K562 (cell line): ENCODE results near the gene KAZN. TPM values are rescaled to one million over a fixed set of nuclear protein-coding genes. Genes with fewer than 3 reads are reported as not detected.

Source experiments
- ATAC-seq: fragments of 200-7000 bp; cut with Tn5 transposase; 3 replicates; pipeline ENCODE4 v1.9.1; 2020; ENCODE audit warnings: moderate library complexity
- BruUV-seq: library from RNA; stranded (reverse); fragments of 400-500 nt; replicated peaks from 2 replicates; lab custom pipeline; 2021; lab: Mats Ljungman, UMichigan
- CTCF ChIA-PET: fragments of 300-600 bp; formaldehyde crosslinking; extraction: SDS; loops from one replicate; lab custom pipeline; 2021; ENCODE audit warnings: low intra/inter-chr PET ratio; lab: Yijun Ruan, JAX
- POLR2A ChIA-PET: fragments of 300-600, 350-650 bp; sonication (Branson Sonifier 250); formaldehyde crosslinking; extraction: SDS; loops from one replicate; lab custom pipeline; 2021; ENCODE audit warnings: antibody characterized with exemption, inconsistent platforms; lab: Yijun Ruan, JAX
- DNase-seq, 4 experiments: peaks; one replicate each; pipeline versions ENCODE4 v3.0.0 to v3.0.0-alpha.2; 2011 to 2018; ENCODE audit warnings: low spot score in 3 of 4, mixed read lengths in 3 of 4; ENCODE audit errors: extremely low read depth in 1 of 4
- FAIRE-seq: peaks from 2 replicates; lab custom pipeline; 2011; peaks lifted over from hg19 to GRCh38; lab: Jason Lieb, UNC
- H2AFZ ChIP-seq: 2 replicates; pipeline ENCODE4 v1.6.0; 2011; ENCODE audit warnings: low read depth, low read length, control low read depth, inconsistent platforms
- H3K27ac ChIP-seq: fragments of 200-600 bp; 3 replicates; pipeline ENCODE4 v1.8.0; 2011; ENCODE audit warnings: low read depth, mild to moderate bottlenecking, control low read depth, inconsistent platforms, low read length, moderate library complexity, mixed read lengths; ENCODE audit errors: extremely low read depth
- H3K27me3 ChIP-seq, 2 experiments: fragments of 300-600 bp in 1 of 2; 2 replicates in 1 of 2; 3 replicates in 1 of 2; pipeline versions ENCODE4 v1.6.0 to v1.8.0; 2011; ENCODE audit warnings: inconsistent platforms in 2 of 2, low read length in 2 of 2, mild to moderate bottlenecking in 1 of 2, mixed read lengths in 1 of 2, moderate library complexity in 1 of 2; ENCODE audit not compliant: control insufficient read depth in 2 of 2, insufficient read depth in 2 of 2
- H3K36me3 ChIP-seq: fragments of 300-600 bp; 3 replicates; pipeline ENCODE4 v1.8.0; 2011; ENCODE audit warnings: mild to moderate bottlenecking, low read length, inconsistent platforms; ENCODE audit not compliant: control insufficient read depth, insufficient read depth
- H3K4me1 ChIP-seq, 2 experiments: fragments of 200-600 bp in 1 of 2; replicated peaks in 1 of 2; 2 replicates in 1 of 2; 3 replicates in 1 of 2; pipeline versions ENCODE4 v1.5.1 to v1.8.0; 2011; ENCODE audit warnings: inconsistent platforms in 2 of 2, low read length in 2 of 2, mild to moderate bottlenecking in 1 of 2, mixed read lengths in 1 of 2, moderate library complexity in 1 of 2; ENCODE audit not compliant: control insufficient read depth in 2 of 2, insufficient read depth in 2 of 2
- H3K4me2 ChIP-seq: 2 replicates; pipeline ENCODE4 v1.6.1; 2011; ENCODE audit warnings: low read length, control low read depth, inconsistent platforms, mixed read lengths; ENCODE audit not compliant: insufficient read depth
- H3K4me3 ChIP-seq: fragments of 200-600 bp; sonication (generic), shearing (Covaris generic); 2 replicates; pipeline ENCODE4 v1.5.1; 2016; ENCODE audit warnings: control low read depth, inconsistent platforms
- H3K79me2 ChIP-seq: fragments of 200-600 bp; 3 replicates; pipeline ENCODE4 v1.8.0; 2011; ENCODE audit warnings: low read length, inconsistent platforms; ENCODE audit not compliant: control insufficient read depth, insufficient read depth
- H3K9ac ChIP-seq, 2 experiments: 2 replicates each; pipeline versions ENCODE4 v1.6.0 to v1.6.1; 2011; ENCODE audit warnings: low read depth in 2 of 2, low read length in 2 of 2, control low read depth in 1 of 2, inconsistent platforms in 1 of 2, mild to moderate bottlenecking in 1 of 2, mixed read lengths in 1 of 2; ENCODE audit not compliant: insufficient read depth in 1 of 2
- H3K9me1 ChIP-seq: one replicate; pipeline ENCODE4 v1.6.0; 2011; ENCODE audit warnings: inconsistent platforms, mild to moderate bottlenecking, low read length, moderate library complexity; ENCODE audit not compliant: control insufficient read depth, insufficient read depth
- H3K9me3 ChIP-seq: replicated peaks from 2 replicates; pipeline ENCODE4 v1.5.1; 2011; ENCODE audit warnings: low read depth, low read length, inconsistent platforms; ENCODE audit not compliant: control insufficient read depth, insufficient read depth
- H4K20me1 ChIP-seq: replicated peaks from 2 replicates; pipeline ENCODE4 v1.6.1; 2011; ENCODE audit warnings: low read length, inconsistent platforms, mixed read lengths; ENCODE audit not compliant: control insufficient read depth, insufficient read depth
- CEBPB ChIP-seq: fragments of 450-650 bp; IDR thresholded peaks from 2 replicates; pipeline ENCODE4 v1.6.1; 2016; ENCODE audit warnings: missing genetic modification characterization, missing compliant biosample characterization
- CREBBP ChIP-seq: IDR thresholded peaks from one replicate; pipeline ENCODE4 v1.6.1; 2012; ENCODE audit warnings: low read depth, mild to moderate bottlenecking, control low read depth, inconsistent platforms, low read length
- HEY1 ChIP-seq: fragments of 250-450 bp; sonication (Bioruptor Pico); IDR thresholded peaks from 2 replicates; pipeline ENCODE4 v1.5.0; 2020; ENCODE audit warnings: mild to moderate bottlenecking, moderate library complexity, borderline replicate concordance
- TGIF2 ChIP-seq: sonication (generic); formaldehyde crosslinking; IDR thresholded peaks from 2 replicates; pipeline ENCODE4 v1.8.1; 2022; ENCODE audit warnings: mild to moderate bottlenecking, missing genetic modification reagents, moderate library complexity
- ZNF174 ChIP-seq: fragments of 250-450 bp; sonication (Bioruptor Pico); IDR thresholded peaks from 2 replicates; pipeline ENCODE4 v1.4.0; 2020; ENCODE audit warnings: mild to moderate bottlenecking
- ZSCAN32 ChIP-seq: fragments of 450-650 bp; formaldehyde crosslinking; IDR thresholded peaks from 2 replicates; pipeline ENCODE4 v1.4.0; 2020; ENCODE audit warnings: mild to moderate bottlenecking, moderate library complexity
- WGBS: fragments of 100-300 bp; shearing (Covaris generic); methylation state at CpG from one replicate; pipeline ENCODE4 v1.1.6; 2016; ENCODE audit warnings: low coverage, mixed read lengths; ENCODE audit not compliant: insufficient coverage; ENCODE audit errors: missing lambda C conversion rate; 5-methylcytosine and 5-hydroxymethylcytosine counted together
- in situ Hi-C: fragments of 300-500 bp; cut with MboI; formaldehyde crosslinking; loops from 4 replicates; pipeline ENCODE4 v1.15.0; 2018; ENCODE audit warnings: inconsistent platforms, mixed read lengths
- intact Hi-C: fragments of 100-400 bp; cut with micrococcal nuclease; formaldehyde crosslinking; loops from 2 replicates; pipeline ENCODE4 v1.14.2; 2022
- polyA plus RNA-seq, 8 experiments: library from polyadenylated mRNA; depleted of rRNA in 4 of 8; stranded (reverse) in 5 of 8; unstranded in 3 of 8; fragments of >200 nt; fragmentation: Nextera tagmentation in 2 of 8; fragmentation: Illumina TruSeq in 1 of 8; extraction: Ambion mirVana in 2 of 8; extraction: Trizol in 1 of 8; gene quantifications; 2 replicates each; pipeline versions ENCODE4 v1.2.1 to v1.2.3, GENCODE V29; 2011 to 2014; ENCODE audit warnings: inconsistent platforms in 1 of 8, missing spikeins in 1 of 8
- total RNA-seq, 7 experiments: library from RNA; depleted of rRNA in 6 of 7; stranded (reverse); fragments of >200 nt in 6 of 7; fragmentation: Illumina TruSeq in 2 of 7; extraction: Trizol in 2 of 7; gene quantifications; 2 replicates each; pipeline versions ENCODE4 v1.2.1 to v1.2.3, GENCODE V29; 2011 to 2021; ENCODE audit warnings: low replicate concordance in 1 of 7

Gene KAZN
- total and polyA plus RNA-seq, 9 of the 15 experiments (the other 6 are each of a cell fraction or from before 2014, with no cell fraction given), result 2.1 to 21.6 (median 5.4) TPM

- H4K20me1 ChIP-seq, result no peaks in the 10 kb centered on the region; the same call in 1 of the 2 replicates
- in situ Hi-C loops, result no loop called here
- H3K9me1 ChIP-seq, result peaks cover 3% of the 10 kb centered on the region
- CTCF ChIA-PET, result no interaction called here
- FAIRE-seq, result no peak
- no peaks in the 10 kb centered on the region for H3K27me3 ChIP-seq
- peaks cover 20 to 22% of the 10 kb centered on the region in 2 experiments for H3K4me1 ChIP-seq
- no peak overlapping the region for H3K4me3 ChIP-seq
- 0 out of 3 replicates have a peak, but pooled peaks cover 4% of the 10 kb centered on the region for H3K36me3 ChIP-seq
- no peak for TF ChIP-seq TGIF2
- no peak for TF ChIP-seq ZSCAN32 (CRISPR knock-in tag)
- 0 out of 2 replicates have a peak, but pooled peaks have one; percentile 33 for TF ChIP-seq CEBPB (tag)
- TF ChIP-seq, all 486 proteins: peak for 1
- POLR2A ChIA-PET, result no interaction called here
- H3K9ac ChIP-seq, result no peak overlapping the region
- no TSS peak for BruUV-seq
- 66% methylated on average over 6 of the region's 7 CpGs for WGBS
- DNase-seq (no peak), ATAC-seq (no peak)
- no peak overlapping the region for H3K4me2 ChIP-seq
- no peaks in the 10 kb centered on the region for H3K9me3 ChIP-seq
- no peak overlapping the region for H3K27ac ChIP-seq
- intact Hi-C loops, result no loop called here
- H2AFZ ChIP-seq, result no peak overlapping the region
- peaks cover 13% of the 10 kb centered on the region; the same call in 2 of the 3 replicates for H3K79me2 ChIP-seq
These were observed 395.7 kb downstream of the KAZN start for GRCh38 chr1:14994148-14994547.

DNA sequence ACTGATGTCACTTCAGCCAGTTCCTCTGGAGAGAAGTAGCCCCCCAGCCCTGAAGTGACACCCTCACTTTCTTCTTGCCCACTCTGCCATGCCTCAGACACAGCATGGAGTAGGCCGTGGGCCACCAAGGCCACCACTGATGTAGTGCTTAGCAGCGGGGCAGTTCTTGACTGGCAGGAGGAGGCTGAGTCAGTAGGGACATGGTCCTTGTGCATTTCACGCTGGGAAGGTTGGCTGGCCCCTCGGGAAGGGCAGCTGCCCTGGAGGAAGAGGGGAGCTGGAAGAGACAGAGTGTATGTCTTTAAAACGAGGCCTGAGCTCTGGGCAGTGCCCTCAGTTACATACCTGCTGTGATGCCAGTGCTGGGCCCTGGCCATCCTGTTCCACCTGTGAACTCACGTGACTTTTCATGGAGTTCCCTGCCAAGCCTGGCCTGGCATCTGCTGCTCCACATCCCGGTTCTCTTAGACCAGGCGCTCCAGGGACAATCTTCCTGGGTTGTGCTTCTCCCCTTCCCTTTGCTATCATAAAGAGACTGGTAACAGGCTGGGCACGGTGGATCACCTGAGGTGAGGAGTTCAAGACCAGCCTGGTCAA, 396.5 kb downstream of the KAZN start:
- intact Hi-C loops (no loop called here), in situ Hi-C loops (no loop called here)
- DNase-seq (no peak), ATAC-seq (no peak), FAIRE-seq (no peak)
- CTCF ChIA-PET, result no interaction called here
- Histone ChIP-seq H3K4me2 (no peak overlapping the region), H3K79me2 (peaks cover 13% of the 10 kb centered on the region; the same call in 2 of the 3 replicates), H3K9me3 (no peaks in the 10 kb centered on the region), H3K27me3 (no peaks in the 10 kb centered on the region), H3K9ac (no peak overlapping the region), H3K4me1 (peaks cover 20 to 25% of the 10 kb centered on the region in 2 experiments), H3K9me1 (peaks cover 3% of the 10 kb centered on the region), H3K4me3 (no peak overlapping the region), H3K36me3 (0 out of 3 replicates have a peak, but pooled peaks cover 4% of the 10 kb centered on the region), H3K27ac (no peak overlapping the region), H2AFZ (no peak overlapping the region), H4K20me1 (no peaks in the 10 kb centered on the region; the same call in 1 of the 2 replicates)
- 74% methylated on average over 9 of the region's 9 CpGs for WGBS
- TF ChIP-seq ZNF174 (CRISPR knock-in tag) (no peak), HEY1 (CRISPR knock-in tag) (no peak), CREBBP (no peak)
- BruUV-seq, result no TSS peak
- POLR2A ChIA-PET, result interaction anchor here (1.1 kb wide), 1 partner anchor 11 kb away, joined by 3 read pairs; no protein-coding TSS in a partner anchor
